Spleen (tissue), 7 donors: ENCODE data around the gene DSN1.

Source experiments
- CTCF ChIP-seq, 11 experiments: fragments of 200-600 bp in 7 of 11; fragments of 450-650 bp in 4 of 11; sonication (generic) in 4 of 11; IDR thresholded peaks in 8 of 11; conservative IDR thresholded peaks in 3 of 11; 1 replicate in 7 of 11; 2 replicates in 4 of 11; pipeline versions ENCODE4 v1.4.0 to v1.8.0; 2016 to 2021; ENCODE audit warnings: antibody characterized with exemption in 11 of 11, inconsistent platforms in 4 of 11, mild to moderate bottlenecking in 1 of 11
- POLR2A ChIP-seq, 3 donors: fragments of 450-650 bp; IDR thresholded peaks; one replicate each; pipeline ENCODE4 v1.5.1; 2017; ENCODE audit warnings: antibody characterized with exemption in 3 of 3, mild to moderate bottlenecking in 1 of 3
- donor health status: DM: no; HTN: no; CAD: no; lungs with moderate emphysema.
- donor health status: DM: no; HTN: no; CAD: no.
- donor health status: DM: no; HTN: no; CAD: no.

GRCh38 chr20:36742558-36742957 is 31.0 kb downstream of the DSN1 start:
- TF ChIP-seq CTCF (IDR thresholded peaks at IDR 0.05 in 8 of 11, conservative IDR thresholded peaks at IDR 0.05 in 3 of 11): no peak
- no peak for TF ChIP-seq POLR2A (IDR thresholded peaks at IDR 0.05)
